Measurements from ENCODE around the gene BACH2.

DNA sequence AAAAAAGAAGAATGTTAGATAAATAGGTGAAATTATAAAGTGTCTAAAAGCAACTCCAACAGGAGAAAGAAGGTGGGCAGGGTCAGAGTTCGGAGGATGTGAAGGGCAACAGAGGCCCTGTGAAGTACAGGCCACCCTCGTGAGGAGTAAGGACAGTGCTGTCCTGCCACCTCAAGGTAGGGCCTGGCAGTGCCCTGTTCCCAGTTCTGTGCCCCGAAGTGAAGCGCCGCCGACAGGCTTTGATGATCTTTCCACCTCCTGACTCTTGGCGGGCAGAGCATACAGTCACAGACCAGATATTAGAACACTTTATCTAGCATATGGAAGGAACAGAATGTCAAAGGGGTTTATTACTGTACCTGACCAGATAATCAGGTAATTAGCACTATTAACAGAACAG lies 326.6 kb downstream of the BACH2 start:
- TF ChIP-seq EZH2 (IDR thresholded peaks at IDR 0.05), result no peak
- TF ChIP-seq, protein P1, sequence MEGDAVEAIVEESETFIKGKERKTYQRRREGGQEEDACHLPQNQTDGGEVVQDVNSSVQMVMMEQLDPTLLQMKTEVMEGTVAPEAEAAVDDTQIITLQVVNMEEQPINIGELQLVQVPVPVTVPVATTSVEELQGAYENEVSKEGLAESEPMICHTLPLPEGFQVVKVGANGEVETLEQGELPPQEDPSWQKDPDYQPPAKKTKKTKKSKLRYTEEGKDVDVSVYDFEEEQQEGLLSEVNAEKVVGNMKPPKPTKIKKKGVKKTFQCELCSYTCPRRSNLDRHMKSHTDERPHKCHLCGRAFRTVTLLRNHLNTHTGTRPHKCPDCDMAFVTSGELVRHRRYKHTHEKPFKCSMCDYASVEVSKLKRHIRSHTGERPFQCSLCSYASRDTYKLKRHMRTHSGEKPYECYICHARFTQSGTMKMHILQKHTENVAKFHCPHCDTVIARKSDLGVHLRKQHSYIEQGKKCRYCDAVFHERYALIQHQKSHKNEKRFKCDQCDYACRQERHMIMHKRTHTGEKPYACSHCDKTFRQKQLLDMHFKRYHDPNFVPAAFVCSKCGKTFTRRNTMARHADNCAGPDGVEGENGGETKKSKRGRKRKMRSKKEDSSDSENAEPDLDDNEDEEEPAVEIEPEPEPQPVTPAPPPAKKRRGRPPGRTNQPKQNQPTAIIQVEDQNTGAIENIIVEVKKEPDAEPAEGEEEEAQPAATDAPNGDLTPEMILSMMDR (IDR thresholded peaks at IDR 0.05), result no peak

Data from neural progenitor cell (in vitro differentiated cells).